Loucy (cell line): ENCODE results near the gene TMEM179.

ENCODE experiments used
- H2AFZ ChIP-seq: fragments of 200-600 bp; sonication (generic); 2 replicates; pipeline ENCODE4 v1.6.0; 2016; ENCODE audit warnings: antibody characterized with exemption, mild to moderate bottlenecking, low read length, moderate library complexity
- H3F3A ChIP-seq: fragments of 200-600 bp; 2 replicates; pipeline ENCODE4 v1.6.0; 2016; ENCODE audit warnings: antibody characterized with exemption, low read depth, mild to moderate bottlenecking
- H3K27me3 ChIP-seq: fragments of 200-600 bp; sonication (generic); 2 replicates; pipeline ENCODE4 v1.6.1; 2014; ENCODE audit warnings: low read length, mild to moderate bottlenecking; ENCODE audit not compliant: insufficient read depth, poor library complexity, severe bottlenecking
- H3K36me3 ChIP-seq: fragments of 200-600 bp; sonication (generic); 2 replicates; pipeline ENCODE4 v1.6.1; 2016; ENCODE audit warnings: low read length; ENCODE audit not compliant: insufficient read depth
- H3K4me1 ChIP-seq: fragments of 200-600 bp; sonication (generic); 2 replicates; pipeline ENCODE4 v1.5.1; 2014; ENCODE audit warnings: low read length, mild to moderate bottlenecking; ENCODE audit not compliant: insufficient read depth, poor library complexity, severe bottlenecking
- H3K4me2 ChIP-seq: fragments of 200-600 bp; sonication (generic); 2 replicates; pipeline ENCODE4 v1.6.0; 2014; ENCODE audit warnings: antibody characterized with exemption, low read length, low read depth, mild to moderate bottlenecking; ENCODE audit not compliant: poor library complexity, severe bottlenecking
- H3K4me3 ChIP-seq: fragments of 200-600 bp; sonication (generic); 2 replicates; pipeline ENCODE4 v1.5.1; 2014; ENCODE audit warnings: low read length, mild to moderate bottlenecking, mixed read lengths; ENCODE audit not compliant: poor library complexity, severe bottlenecking
- H3K79me2 ChIP-seq: fragments of 200-600 bp; sonication (generic); 2 replicates; pipeline ENCODE4 v1.6.1; 2014; ENCODE audit warnings: low read length; ENCODE audit not compliant: insufficient read depth
- H3K9ac ChIP-seq: fragments of 200-600 bp; sonication (generic); 2 replicates; pipeline ENCODE4 v1.6.0; 2014; ENCODE audit warnings: mild to moderate bottlenecking, low read depth, low read length, moderate library complexity; ENCODE audit not compliant: poor library complexity, severe bottlenecking
- H3K9me2 ChIP-seq: fragments of 200-600 bp; sonication (generic); replicated peaks from 2 replicates; pipeline ENCODE4 v1.6.1; 2016; ENCODE audit warnings: low read depth, low read length, mixed read lengths
- H3K9me3 ChIP-seq: fragments of 200-600 bp; sonication (generic); 2 replicates; pipeline ENCODE4 v1.6.1; 2014; ENCODE audit warnings: mild to moderate bottlenecking, antibody characterized with exemption, low read length, low read depth; ENCODE audit not compliant: insufficient read depth
- H4K20me1 ChIP-seq: fragments of 200-600 bp; sonication (generic); 2 replicates; pipeline ENCODE4 v1.6.0; 2014; ENCODE audit warnings: antibody characterized with exemption, low read length, mild to moderate bottlenecking; ENCODE audit not compliant: insufficient read depth, poor library complexity, severe bottlenecking
- EZH2phosphoT487 ChIP-seq: fragments of 200-600 bp; IDR thresholded peaks from 2 replicates; pipeline ENCODE4 v1.6.1; 2018; ENCODE audit warnings: antibody characterized with exemption, mild to moderate bottlenecking, moderate library complexity, borderline replicate concordance
- TF ChIP-seq, protein P1 (sequence below): fragments of 200-600 bp; sonication (generic); conservative IDR thresholded peaks from 2 replicates; pipeline ENCODE4 v1.5.1; 2014; ENCODE audit warnings: mild to moderate bottlenecking, antibody characterized with exemption, low read length

TMEM179 gene

DNA sequence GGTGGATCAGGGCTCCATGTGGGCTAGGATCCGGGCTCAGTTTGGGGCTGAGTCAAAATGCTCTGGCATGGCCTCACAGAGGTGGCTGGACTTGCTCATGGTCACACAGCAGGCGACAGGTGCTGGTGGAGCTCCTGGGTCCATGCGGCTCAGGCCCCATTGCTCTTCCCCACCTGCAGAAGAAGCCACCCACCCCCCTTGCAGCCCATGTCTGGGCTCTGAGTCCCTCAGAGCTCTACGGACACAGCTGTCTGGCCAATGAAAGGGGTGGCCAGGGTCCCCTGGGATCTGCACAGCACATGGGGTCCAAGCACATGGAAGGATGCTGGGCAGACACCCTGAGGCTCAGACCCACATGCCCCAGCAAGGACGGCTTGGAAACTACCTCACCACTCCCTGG is 42.0 kb downstream of the TMEM179 start:
- Histone ChIP-seq H4K20me1 (no peaks in the 10 kb centered on the region), H3K9ac (no peak overlapping the region), H3K4me2 (no peak overlapping the region)

DNA sequence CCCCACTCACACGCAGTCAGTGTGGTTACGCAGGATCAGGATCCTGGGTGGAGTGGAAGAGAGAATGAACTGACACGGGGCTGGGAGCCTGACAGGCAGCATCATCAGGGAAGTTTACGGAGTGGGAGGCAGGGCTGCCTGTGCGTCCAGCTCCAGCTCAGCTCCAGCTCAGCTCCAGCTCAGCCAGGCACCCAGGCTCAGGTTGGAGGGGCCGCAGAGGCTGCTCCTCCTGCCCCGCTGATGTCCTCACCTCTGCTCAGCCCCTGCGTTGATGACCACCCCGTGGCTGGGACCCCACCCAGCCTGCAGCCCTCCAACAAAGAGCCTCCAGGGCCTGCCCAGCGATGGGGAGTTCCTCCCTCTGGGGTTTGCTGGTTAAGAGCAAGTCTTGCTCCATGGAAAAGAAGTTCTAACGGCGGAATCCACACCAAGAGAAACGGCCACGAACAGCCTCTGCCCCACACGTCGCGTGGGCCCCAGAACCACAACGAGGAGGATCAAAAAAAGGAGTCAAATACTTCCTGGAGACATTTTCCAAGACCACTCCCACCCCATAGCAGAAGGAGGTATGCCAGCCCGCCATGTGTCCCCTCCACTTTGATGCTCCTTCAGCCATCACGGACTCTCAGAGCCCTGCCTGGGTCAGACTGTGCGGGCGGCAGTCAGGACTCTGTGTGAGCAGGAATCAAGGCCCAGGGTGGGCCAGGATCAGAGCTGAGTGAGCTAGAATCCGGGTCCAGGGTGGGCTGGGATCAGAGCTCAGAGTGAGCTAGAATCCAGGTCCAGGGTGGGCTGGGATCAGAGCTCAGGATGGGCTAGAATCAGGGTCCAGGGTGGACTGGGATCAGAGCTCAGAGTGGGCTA is 42.7 kb downstream of the TMEM179 start:
- Histone ChIP-seq H3K4me1 (peaks cover 4% of the 10 kb centered on the region), H3K27me3 (no peaks in the 10 kb centered on the region), H2AFZ (no peak overlapping the region)

More for the DNA sequence above, 42.0 kb downstream of the TMEM179 start:
- Histone ChIP-seq H3K79me2 (no peaks in the 10 kb centered on the region), H3K9me3 (no peaks in the 10 kb centered on the region), H3K4me3 (no peak overlapping the region), H3K4me1 (peaks cover 4% of the 10 kb centered on the region), H3K36me3 (no peaks in the 10 kb centered on the region), H3F3A (no peaks in the 10 kb centered on the region), H3K27me3 (no peaks in the 10 kb centered on the region), H3K9me2 (no peaks in the 10 kb centered on the region), H2AFZ (no peak overlapping the region)
- no peak for TF ChIP-seq EZH2phosphoT487
- TF ChIP-seq, protein P1, sequence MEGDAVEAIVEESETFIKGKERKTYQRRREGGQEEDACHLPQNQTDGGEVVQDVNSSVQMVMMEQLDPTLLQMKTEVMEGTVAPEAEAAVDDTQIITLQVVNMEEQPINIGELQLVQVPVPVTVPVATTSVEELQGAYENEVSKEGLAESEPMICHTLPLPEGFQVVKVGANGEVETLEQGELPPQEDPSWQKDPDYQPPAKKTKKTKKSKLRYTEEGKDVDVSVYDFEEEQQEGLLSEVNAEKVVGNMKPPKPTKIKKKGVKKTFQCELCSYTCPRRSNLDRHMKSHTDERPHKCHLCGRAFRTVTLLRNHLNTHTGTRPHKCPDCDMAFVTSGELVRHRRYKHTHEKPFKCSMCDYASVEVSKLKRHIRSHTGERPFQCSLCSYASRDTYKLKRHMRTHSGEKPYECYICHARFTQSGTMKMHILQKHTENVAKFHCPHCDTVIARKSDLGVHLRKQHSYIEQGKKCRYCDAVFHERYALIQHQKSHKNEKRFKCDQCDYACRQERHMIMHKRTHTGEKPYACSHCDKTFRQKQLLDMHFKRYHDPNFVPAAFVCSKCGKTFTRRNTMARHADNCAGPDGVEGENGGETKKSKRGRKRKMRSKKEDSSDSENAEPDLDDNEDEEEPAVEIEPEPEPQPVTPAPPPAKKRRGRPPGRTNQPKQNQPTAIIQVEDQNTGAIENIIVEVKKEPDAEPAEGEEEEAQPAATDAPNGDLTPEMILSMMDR, result no peak

DNA sequence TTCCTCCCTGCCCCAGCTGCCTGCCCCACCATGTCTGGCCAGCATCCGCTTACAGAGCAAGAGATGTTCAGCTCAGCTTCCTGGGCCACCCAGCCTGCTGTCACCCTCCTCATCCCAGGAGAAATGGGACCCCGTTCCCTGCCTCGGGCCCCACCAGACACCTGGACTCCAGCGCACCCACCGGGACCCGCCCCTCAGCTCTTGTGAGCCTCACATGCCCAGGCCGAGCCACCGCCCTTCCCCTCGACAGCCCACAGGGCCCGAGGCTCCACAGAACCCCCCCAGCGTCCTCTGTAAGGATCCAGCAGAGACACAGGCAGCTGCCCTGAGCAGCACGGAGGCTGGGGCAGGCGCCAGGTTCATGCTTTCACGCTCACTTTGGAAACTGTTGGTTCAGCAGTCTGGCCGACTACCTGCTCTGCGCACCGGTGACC is 43.4 kb downstream of the TMEM179 start:
- no peaks in the 10 kb centered on the region for H3K9me2 ChIP-seq
- no peaks in the 10 kb centered on the region for H3K79me2 ChIP-seq
- H4K20me1 ChIP-seq, result no peaks in the 10 kb centered on the region
- no peaks in the 10 kb centered on the region for H3K9me3 ChIP-seq
- H3K4me3 ChIP-seq, result no peak overlapping the region
- no peaks in the 10 kb centered on the region for H3F3A ChIP-seq
- peaks cover 4% of the 10 kb centered on the region for H3K4me1 ChIP-seq
- H3K9ac ChIP-seq, result no peak overlapping the region
- no peaks in the 10 kb centered on the region for H3K36me3 ChIP-seq
- no peak overlapping the region for H2AFZ ChIP-seq
- TF ChIP-seq, protein P1, result no peak
- TF ChIP-seq EZH2phosphoT487, result no peak
- H3K27me3 ChIP-seq, result no peaks in the 10 kb centered on the region
- H3K4me2 ChIP-seq, result no peak overlapping the region

More for the DNA sequence above, 42.7 kb downstream of the TMEM179 start:
- Histone ChIP-seq H3K79me2 (no peaks in the 10 kb centered on the region), H3K9ac (no peak overlapping the region), H3K9me2 (no peaks in the 10 kb centered on the region), H4K20me1 (no peaks in the 10 kb centered on the region), H3K9me3 (no peaks in the 10 kb centered on the region), H3F3A (no peaks in the 10 kb centered on the region), H3K4me3 (no peak overlapping the region), H3K36me3 (no peaks in the 10 kb centered on the region), H3K4me2 (no peak overlapping the region)
- no peak for TF ChIP-seq EZH2phosphoT487
- TF ChIP-seq, protein P1, result no peak
